Ishikawa (cell line): ENCODE results near the gene REXO5.

Source experiments
- CEBPB ChIP-seq: IDR thresholded peaks from 2 replicates; pipeline ENCODE4 v1.6.1; 2012
- CREB1 ChIP-seq: IDR thresholded peaks from 2 replicates; pipeline ENCODE4 v1.6.1; 2012; ENCODE audit warnings: low read depth
- EGR1 ChIP-seq: IDR thresholded peaks from 2 replicates; pipeline ENCODE4 v1.6.1; 2012
- EP300 ChIP-seq: IDR thresholded peaks from 2 replicates; pipeline ENCODE4 v1.6.1; 2012; ENCODE audit warnings: borderline replicate concordance
- FOXM1 ChIP-seq: IDR thresholded peaks from 2 replicates; pipeline ENCODE4 v1.6.1; 2012; ENCODE audit warnings: low read depth, borderline replicate concordance
- MAX ChIP-seq: IDR thresholded peaks from 2 replicates; pipeline ENCODE4 v1.6.1; 2012
- RAD21 ChIP-seq: IDR thresholded peaks from 2 replicates; pipeline ENCODE4 v1.6.1; 2012; ENCODE audit warnings: low read depth
- REST ChIP-seq: IDR thresholded peaks from 2 replicates; pipeline ENCODE4 v1.6.1; 2012; ENCODE audit warnings: low read depth, mild to moderate bottlenecking
- TEAD4 ChIP-seq: IDR thresholded peaks from 2 replicates; pipeline ENCODE4 v1.6.1; 2012
- YY1 ChIP-seq: IDR thresholded peaks from 2 replicates; pipeline ENCODE4 v1.6.1; 2012; ENCODE audit warnings: low read depth
- ZBTB7A ChIP-seq: IDR thresholded peaks from 2 replicates; pipeline ENCODE4 v1.6.1; 2012; ENCODE audit warnings: low read depth
- TF ChIP-seq, protein P1 (sequence below): IDR thresholded peaks from 2 replicates; pipeline ENCODE4 v1.6.1; 2012

DNA sequence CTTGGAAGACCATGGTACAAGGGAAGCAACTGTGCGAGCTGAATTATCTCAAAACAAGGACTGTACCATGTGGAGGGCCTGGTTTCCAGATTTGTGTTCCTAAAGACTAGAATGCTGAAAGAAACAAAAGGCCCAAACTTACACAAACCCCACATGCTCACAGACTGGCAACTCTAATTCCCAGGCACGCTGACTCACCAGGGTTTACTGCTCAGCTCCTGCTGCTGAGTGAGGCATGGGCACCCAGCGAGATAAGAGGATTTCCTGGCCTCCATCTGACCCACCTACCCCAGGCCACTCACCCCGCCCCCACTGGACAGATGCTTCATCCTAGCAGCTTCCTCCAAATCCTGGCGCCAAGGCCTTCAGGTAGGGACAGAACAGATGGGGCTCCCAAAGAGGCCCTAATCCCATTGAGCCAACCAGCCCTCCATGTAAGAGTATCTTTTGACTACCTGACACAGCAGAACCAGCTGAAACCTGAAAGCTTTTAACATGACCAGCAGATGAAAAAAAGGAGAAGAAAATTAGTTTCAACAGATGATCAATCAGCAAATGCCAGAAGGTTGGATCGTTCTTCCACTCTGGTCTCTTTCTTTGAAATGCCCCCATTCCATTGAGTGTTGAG, 59.9 kb downstream of the REXO5 start:
- TF ChIP-seq YY1, result no peak
- TF ChIP-seq, protein P1, sequence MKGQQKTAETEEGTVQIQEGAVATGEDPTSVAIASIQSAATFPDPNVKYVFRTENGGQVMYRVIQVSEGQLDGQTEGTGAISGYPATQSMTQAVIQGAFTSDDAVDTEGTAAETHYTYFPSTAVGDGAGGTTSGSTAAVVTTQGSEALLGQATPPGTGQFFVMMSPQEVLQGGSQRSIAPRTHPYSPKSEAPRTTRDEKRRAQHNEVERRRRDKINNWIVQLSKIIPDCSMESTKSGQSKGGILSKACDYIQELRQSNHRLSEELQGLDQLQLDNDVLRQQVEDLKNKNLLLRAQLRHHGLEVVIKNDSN, result no peak
- TF ChIP-seq MAX, result no peak
- TF ChIP-seq FOXM1, result no peak
- TF ChIP-seq RAD21, result no peak
- no peak for TF ChIP-seq EGR1
- no peak for TF ChIP-seq CEBPB
- TF ChIP-seq EP300, result no peak
- no peak for TF ChIP-seq TEAD4
- no peak for TF ChIP-seq CREB1
- no peak for TF ChIP-seq REST
- no peak for TF ChIP-seq ZBTB7A
